Colonic mucosa (tissue), 4 donors: ENCODE results near the gene MYOCD. TPM values are rescaled to one million over a fixed set of nuclear protein-coding genes. Genes with fewer than 3 reads are reported as not detected.

ENCODE experiments used
- DNase-seq: peaks from one replicate; pipeline ENCODE4 v3.0.0-alpha.2; 2020
- H3K27ac ChIP-seq: fragments of 200-600 bp; one replicate; pipeline ENCODE4 v1.8.0; 2021
- H3K27me3 ChIP-seq: fragments of 200-600 bp; one replicate; pipeline ENCODE4 v1.8.0; 2021
- H3K36me3 ChIP-seq: fragments of 200-600 bp; one replicate; pipeline ENCODE4 v1.8.0; 2021
- H3K4me1 ChIP-seq: fragments of 200-600 bp; one replicate; pipeline ENCODE4 v1.8.0; 2021; ENCODE audit warnings: mild to moderate bottlenecking
- H3K4me3 ChIP-seq: fragments of 200-600 bp; one replicate; pipeline ENCODE4 v1.8.0; 2021
- H3K9ac ChIP-seq, 2 donors: one replicate each; pipeline ENCODE4 v1.7.0; 2013; ENCODE audit warnings: control low read depth in 2 of 2, low read depth in 2 of 2, low read length in 2 of 2
- H3K9me3 ChIP-seq: fragments of 200-600 bp; one replicate; pipeline ENCODE4 v1.8.0; 2021
- CTCF ChIP-seq: fragments of 200-600 bp; IDR thresholded peaks from one replicate; pipeline ENCODE4 v1.8.0; 2022; ENCODE audit warnings: antibody characterized with exemption, mild to moderate bottlenecking
- intact Hi-C: fragments of 100-400 bp; cut with DNase I; formaldehyde crosslinking; loops from one replicate; pipeline ENCODE4 v1.14.1; 2022
- total RNA-seq, 2 donors: library from RNA; stranded (reverse); fragmentation: NEBNext Ultra II Directional in 1 of 2; extraction: Animal tissue kit (Norgen Biotek cat#: 25700) in 1 of 2; gene quantifications; one replicate each; pipeline ENCODE4 v1.2.1, GENCODE V29; 2021
- donor health status: healthy.
- donor health status: DM: no; HTN: no; CAD: no.
- donor health status: DM: no; HTN: no; CAD: no.

MYOCD gene
- total RNA-seq, 2 donors from 2014 or later = 1.1 to 20.5 TPM

GRCh38 chr17:12726131-12726530, 60.4 kb downstream of the MYOCD start:
- no peaks in the 10 kb centered on the region for H3K36me3 ChIP-seq
- H3K9ac ChIP-seq = no peak overlapping the region
- H3K9me3 ChIP-seq = no peaks in the 10 kb centered on the region
- H3K4me3 ChIP-seq = no peak overlapping the region
- no peaks in the 10 kb centered on the region for H3K27me3 ChIP-seq
- TF ChIP-seq CTCF = no peak
- H3K27ac ChIP-seq = no peak overlapping the region
- H3K4me1 ChIP-seq = peaks cover 3% of the 10 kb centered on the region
- DNase-seq = no peak
- intact Hi-C loops = no loop called here

- peaks cover 11% of the 10 kb centered on the region for H3K4me1 ChIP-seq
- no peak for TF ChIP-seq CTCF
- no peaks in the 10 kb centered on the region for H3K27me3 ChIP-seq
- no peak for DNase-seq
- H3K4me3 ChIP-seq = no peak overlapping the region
- no peaks in the 10 kb centered on the region for H3K36me3 ChIP-seq
- no peaks in the 10 kb centered on the region for H3K9me3 ChIP-seq
- intact Hi-C loops = no loop called here
- H3K27ac ChIP-seq = peak overlapping the region; percentile 14
- H3K9ac ChIP-seq = no peak overlapping the region
Measured at GRCh38 chr17:12727076-12727760, 61.5 kb downstream of the MYOCD start.

- Histone ChIP-seq H3K4me1 (peaks cover 11% of the 10 kb centered on the region), H3K27me3 (no peaks in the 10 kb centered on the region), H3K4me3 (no peak overlapping the region), H3K27ac (peak overlapping the region; percentile 14), H3K36me3 (no peaks in the 10 kb centered on the region), H3K9ac (no peak overlapping the region), H3K9me3 (no peaks in the 10 kb centered on the region)
- DNase-seq = no peak
- intact Hi-C loops = no loop called here
- TF ChIP-seq CTCF = no peak
Measured at GRCh38 chr17:12727881-12728280, 62.2 kb downstream of the MYOCD start.

GRCh38 chr17:12729086-12729485, 63.4 kb downstream of the MYOCD start:
- H3K36me3 ChIP-seq = no peaks in the 10 kb centered on the region
- intact Hi-C loops = no loop called here
- no peak overlapping the region for H3K27ac ChIP-seq

GRCh38 chr17:12730421-12730820, 64.7 kb downstream of the MYOCD start:
- H3K9me3 ChIP-seq = no peaks in the 10 kb centered on the region
- intact Hi-C loops = loop anchor here (10.0 kb wide), 1 partner anchor 186 kb away; no protein-coding TSS in a partner anchor
- no peak for TF ChIP-seq CTCF
- DNase-seq = peak; percentile 5
- H3K36me3 ChIP-seq = no peaks in the 10 kb centered on the region
- H3K4me1 ChIP-seq = peaks cover 11% of the 10 kb centered on the region
- no peaks in the 10 kb centered on the region for H3K27me3 ChIP-seq
- no peak overlapping the region for H3K4me3 ChIP-seq
- peak overlapping the region; percentile 80 for H3K27ac ChIP-seq
- H3K9ac ChIP-seq = no peak overlapping the region

More at GRCh38 chr17:12729086-12729485, 63.4 kb downstream of the MYOCD start:
- Histone ChIP-seq H3K4me1 (peaks cover 11% of the 10 kb centered on the region), H3K9ac (no peak overlapping the region), H3K27me3 (no peaks in the 10 kb centered on the region), H3K4me3 (no peak overlapping the region), H3K9me3 (no peaks in the 10 kb centered on the region)
- no peak for TF ChIP-seq CTCF
- no peak for DNase-seq
